Colonic mucosa (tissue), 4 donors: ENCODE results near the gene JAZF1. TPM values are rescaled to one million over a fixed set of nuclear protein-coding genes. Genes with fewer than 3 reads are reported as not detected.

Source experiments
- DNase-seq: peaks from one replicate; pipeline ENCODE4 v3.0.0-alpha.2; 2020
- H3K27ac ChIP-seq: fragments of 200-600 bp; one replicate; pipeline ENCODE4 v1.8.0; 2021
- H3K27me3 ChIP-seq: fragments of 200-600 bp; one replicate; pipeline ENCODE4 v1.8.0; 2021
- H3K36me3 ChIP-seq: fragments of 200-600 bp; one replicate; pipeline ENCODE4 v1.8.0; 2021
- H3K4me1 ChIP-seq: fragments of 200-600 bp; one replicate; pipeline ENCODE4 v1.8.0; 2021; ENCODE audit warnings: mild to moderate bottlenecking
- H3K4me3 ChIP-seq: fragments of 200-600 bp; one replicate; pipeline ENCODE4 v1.8.0; 2021
- H3K9ac ChIP-seq, 2 donors: one replicate each; pipeline ENCODE4 v1.7.0; 2013; ENCODE audit warnings: control low read depth in 2 of 2, low read depth in 2 of 2, low read length in 2 of 2
- H3K9me3 ChIP-seq: fragments of 200-600 bp; one replicate; pipeline ENCODE4 v1.8.0; 2021
- CTCF ChIP-seq: fragments of 200-600 bp; IDR thresholded peaks from one replicate; pipeline ENCODE4 v1.8.0; 2022; ENCODE audit warnings: antibody characterized with exemption, mild to moderate bottlenecking
- intact Hi-C: fragments of 100-400 bp; cut with DNase I; formaldehyde crosslinking; loops from one replicate; pipeline ENCODE4 v1.14.1; 2022
- total RNA-seq, 2 donors: library from RNA; stranded (reverse); fragmentation: NEBNext Ultra II Directional in 1 of 2; extraction: Animal tissue kit (Norgen Biotek cat#: 25700) in 1 of 2; gene quantifications; one replicate each; pipeline ENCODE4 v1.2.1, GENCODE V29; 2021
- donor health status: healthy.
- donor health status: DM: no; HTN: no; CAD: no.
- donor health status: DM: no; HTN: no; CAD: no.

JAZF1 gene
- total RNA-seq, 2 donors from 2014 or later = 1.8 to 10.1 TPM

DNA sequence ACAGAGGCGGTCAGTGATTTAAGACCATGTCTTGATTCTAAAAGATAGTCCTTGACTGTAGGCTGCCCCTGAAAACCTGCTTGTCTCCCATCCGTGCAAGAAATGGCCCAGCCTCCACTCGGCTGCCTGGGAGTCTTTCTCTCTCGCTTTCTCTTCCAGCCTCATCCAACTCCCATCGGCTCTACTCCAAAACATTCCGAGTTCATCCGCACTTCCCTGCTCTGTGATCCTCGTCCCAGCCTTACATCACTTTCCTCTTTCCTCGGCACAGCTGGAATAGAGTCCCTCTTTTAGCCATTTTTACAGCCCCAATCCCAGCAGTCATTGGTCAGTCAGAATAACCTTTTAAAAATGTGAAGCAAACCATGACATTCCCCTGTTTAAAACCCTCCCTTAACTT lies 305.5 kb downstream of the JAZF1 start:
- intact Hi-C loops = no loop called here
- H3K9ac ChIP-seq = no peak overlapping the region
- TF ChIP-seq CTCF = no peak

DNA sequence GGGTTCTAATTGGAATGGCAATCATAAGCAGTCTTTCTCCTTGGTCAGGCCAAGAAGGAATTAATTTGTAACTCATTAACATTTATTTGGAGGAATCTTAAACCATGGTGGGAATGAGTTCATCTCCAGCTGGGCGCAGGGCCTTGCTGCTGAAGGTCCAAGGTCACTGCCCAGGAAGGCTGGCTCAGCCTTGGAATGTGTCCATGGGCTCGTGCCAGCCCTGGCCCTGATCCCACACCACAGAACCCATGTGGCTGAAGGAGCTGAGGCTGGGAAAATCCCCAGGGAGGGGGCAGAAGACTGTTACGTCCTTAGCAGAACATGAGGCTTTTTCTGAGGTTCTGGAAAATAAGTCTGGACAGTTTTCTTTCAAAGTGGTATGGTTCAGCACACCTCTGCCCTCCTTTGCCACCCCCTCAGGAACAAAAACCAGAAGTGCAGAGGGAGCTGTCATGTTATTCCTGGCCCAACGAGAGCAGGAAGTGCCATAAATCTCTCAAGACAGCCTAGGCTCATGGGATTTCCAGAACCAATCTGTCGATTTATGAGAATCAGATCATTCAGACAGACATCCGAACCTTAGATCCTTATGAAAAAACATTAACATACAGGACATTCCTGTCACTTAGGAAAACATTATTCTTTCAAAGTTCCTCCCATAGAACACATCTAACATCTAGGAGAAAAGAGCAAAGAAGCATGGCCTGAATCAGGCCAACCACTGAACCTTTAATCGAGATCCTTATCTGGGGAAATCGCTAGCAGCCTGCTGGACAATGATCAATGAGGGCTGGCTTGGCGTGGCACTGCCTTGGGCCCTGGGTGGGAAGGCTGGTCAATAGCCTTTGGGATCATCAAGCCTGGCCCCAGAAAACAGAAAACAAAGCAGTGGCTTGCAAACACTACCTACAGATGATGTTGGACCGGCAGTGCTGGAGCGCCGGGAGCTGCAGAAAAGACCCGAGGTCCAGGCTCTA lies 306.3 kb downstream of the JAZF1 start:
- no peaks in the 10 kb centered on the region for H3K9me3 ChIP-seq
- H3K4me3 ChIP-seq = no peak overlapping the region
- H3K27me3 ChIP-seq = no peaks in the 10 kb centered on the region
- peak; percentile 78 for DNase-seq
- intact Hi-C loops = no loop called here
- no peak for TF ChIP-seq CTCF
- peaks cover 13% of the 10 kb centered on the region for H3K4me1 ChIP-seq
- H3K27ac ChIP-seq = peak overlapping the region; percentile 8
- H3K36me3 ChIP-seq = no peaks in the 10 kb centered on the region
- no peak overlapping the region for H3K9ac ChIP-seq

More for the DNA sequence above, 305.5 kb downstream of the JAZF1 start:
- no peak for DNase-seq
- peaks cover 13% of the 10 kb centered on the region for H3K4me1 ChIP-seq
- H3K27ac ChIP-seq = no peak overlapping the region
- no peaks in the 10 kb centered on the region for H3K36me3 ChIP-seq
- no peak overlapping the region for H3K4me3 ChIP-seq
- H3K9me3 ChIP-seq = no peaks in the 10 kb centered on the region
- no peaks in the 10 kb centered on the region for H3K27me3 ChIP-seq

- Histone ChIP-seq H3K27me3 (no peaks in the 10 kb centered on the region), H3K27ac (no peak overlapping the region), H3K4me1 (peaks cover 13% of the 10 kb centered on the region), H3K9ac (no peak overlapping the region), H3K4me3 (no peak overlapping the region), H3K9me3 (no peaks in the 10 kb centered on the region), H3K36me3 (no peaks in the 10 kb centered on the region)
- intact Hi-C loops = no loop called here
- no peak for TF ChIP-seq CTCF
- DNase-seq = no peak
These were observed 308.0 kb downstream of the JAZF1 start for GRCh38 chr7:27872356-27873275.

DNA sequence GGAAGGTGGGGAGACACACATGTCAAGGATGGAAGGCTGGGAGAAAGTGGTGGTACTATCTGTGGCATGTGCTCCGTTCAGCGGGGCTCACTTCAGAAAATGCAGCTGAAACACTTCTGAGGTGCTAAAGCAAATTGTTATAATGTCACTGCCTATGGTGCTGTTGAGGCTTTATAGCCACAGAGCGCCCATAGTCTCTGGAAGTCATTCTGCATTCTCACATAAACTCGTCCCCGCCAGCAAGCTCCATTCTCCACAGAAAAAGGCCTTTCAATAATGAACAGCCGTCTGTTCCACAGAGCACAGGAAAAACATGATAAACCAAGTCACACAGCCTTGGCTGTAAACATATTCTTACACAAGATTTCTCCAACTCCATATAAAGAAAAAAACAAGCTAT lies 308.7 kb downstream of the JAZF1 start:
- intact Hi-C loops = no loop called here
- H3K27me3 ChIP-seq = no peaks in the 10 kb centered on the region
- peaks cover 13% of the 10 kb centered on the region for H3K4me1 ChIP-seq
- no peak overlapping the region for H3K27ac ChIP-seq
- no peak overlapping the region for H3K4me3 ChIP-seq
- no peaks in the 10 kb centered on the region for H3K9me3 ChIP-seq
- no peak for TF ChIP-seq CTCF
- H3K9ac ChIP-seq = no peak overlapping the region
- no peak for DNase-seq
- H3K36me3 ChIP-seq = no peaks in the 10 kb centered on the region

DNA sequence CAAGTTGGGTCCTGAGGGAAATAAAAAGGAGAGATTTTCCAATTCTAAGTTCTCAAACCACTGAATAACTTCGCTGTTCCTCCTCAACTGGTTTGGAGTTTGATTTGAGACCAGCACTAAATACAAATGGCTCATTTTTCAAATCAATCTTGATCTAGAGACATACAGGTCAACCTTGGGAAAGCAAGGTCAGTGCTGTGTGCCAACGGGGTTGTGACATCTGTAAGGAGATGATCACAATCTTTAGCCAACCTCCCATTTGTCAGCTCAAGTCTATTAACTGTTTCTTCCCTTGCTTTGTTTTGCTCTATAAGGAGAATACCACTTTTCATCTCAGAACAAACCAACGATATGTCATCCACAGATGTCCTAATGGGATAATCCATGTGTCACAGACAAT lies 309.5 kb downstream of the JAZF1 start:
- Histone ChIP-seq H3K4me1 (peaks cover 13% of the 10 kb centered on the region), H3K9ac (no peak overlapping the region), H3K27me3 (no peaks in the 10 kb centered on the region), H3K27ac (no peak overlapping the region), H3K4me3 (no peak overlapping the region), H3K9me3 (no peaks in the 10 kb centered on the region), H3K36me3 (no peaks in the 10 kb centered on the region)
- no peak for DNase-seq
- no peak for TF ChIP-seq CTCF
- intact Hi-C loops = no loop called here
